Measurements from ENCODE around the gene AK9. TPM values are rescaled to one million over a fixed set of nuclear protein-coding genes. Genes with fewer than 3 reads are reported as not detected.

Gene AK9
- total and polyA plus RNA-seq, 9 of the 15 experiments (the other 6 are each of a cell fraction or from before 2014, with no cell fraction given), result 0.59 to 1.9 (median 1.2) TPM

DNA sequence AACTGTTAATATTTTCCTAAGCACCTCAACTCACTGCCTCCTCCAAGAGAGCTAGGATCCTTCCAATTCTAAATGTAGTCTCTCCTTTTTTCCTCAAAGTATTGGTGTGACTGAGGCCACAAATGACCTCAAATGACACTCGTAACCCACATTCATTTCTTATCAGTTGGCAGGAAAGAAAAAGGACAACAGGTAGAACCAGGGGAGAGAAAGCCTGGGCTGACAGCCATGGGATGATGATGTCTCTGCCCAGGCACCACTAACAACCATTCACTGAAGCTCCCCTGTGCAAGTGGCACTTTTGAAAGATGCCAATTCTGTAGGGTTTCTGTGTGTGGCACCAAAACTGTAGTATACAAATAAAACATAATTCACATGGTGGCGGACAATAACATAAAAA, 215.4 kb downstream of the AK9 start (continued):
- TF ChIP-seq ELK3 (CRISPR knock-in tag; IDR thresholded peaks at IDR 0.05), result no peak
- no peak for TF ChIP-seq SIN3B (IDR thresholded peaks at IDR 0.05; ENCODE audit: low read depth)
- TF ChIP-seq, protein P1, sequence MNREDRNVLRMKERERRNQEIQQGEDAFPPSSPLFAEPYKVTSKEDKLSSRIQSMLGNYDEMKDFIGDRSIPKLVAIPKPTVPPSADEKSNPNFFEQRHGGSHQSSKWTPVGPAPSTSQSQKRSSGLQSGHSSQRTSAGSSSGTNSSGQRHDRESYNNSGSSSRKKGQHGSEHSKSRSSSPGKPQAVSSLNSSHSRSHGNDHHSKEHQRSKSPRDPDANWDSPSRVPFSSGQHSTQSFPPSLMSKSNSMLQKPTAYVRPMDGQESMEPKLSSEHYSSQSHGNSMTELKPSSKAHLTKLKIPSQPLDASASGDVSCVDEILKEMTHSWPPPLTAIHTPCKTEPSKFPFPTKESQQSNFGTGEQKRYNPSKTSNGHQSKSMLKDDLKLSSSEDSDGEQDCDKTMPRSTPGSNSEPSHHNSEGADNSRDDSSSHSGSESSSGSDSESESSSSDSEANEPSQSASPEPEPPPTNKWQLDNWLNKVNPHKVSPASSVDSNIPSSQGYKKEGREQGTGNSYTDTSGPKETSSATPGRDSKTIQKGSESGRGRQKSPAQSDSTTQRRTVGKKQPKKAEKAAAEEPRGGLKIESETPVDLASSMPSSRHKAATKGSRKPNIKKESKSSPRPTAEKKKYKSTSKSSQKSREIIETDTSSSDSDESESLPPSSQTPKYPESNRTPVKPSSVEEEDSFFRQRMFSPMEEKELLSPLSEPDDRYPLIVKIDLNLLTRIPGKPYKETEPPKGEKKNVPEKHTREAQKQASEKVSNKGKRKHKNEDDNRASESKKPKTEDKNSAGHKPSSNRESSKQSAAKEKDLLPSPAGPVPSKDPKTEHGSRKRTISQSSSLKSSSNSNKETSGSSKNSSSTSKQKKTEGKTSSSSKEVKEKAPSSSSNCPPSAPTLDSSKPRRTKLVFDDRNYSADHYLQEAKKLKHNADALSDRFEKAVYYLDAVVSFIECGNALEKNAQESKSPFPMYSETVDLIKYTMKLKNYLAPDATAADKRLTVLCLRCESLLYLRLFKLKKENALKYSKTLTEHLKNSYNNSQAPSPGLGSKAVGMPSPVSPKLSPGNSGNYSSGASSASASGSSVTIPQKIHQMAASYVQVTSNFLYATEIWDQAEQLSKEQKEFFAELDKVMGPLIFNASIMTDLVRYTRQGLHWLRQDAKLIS (CRISPR knock-in tag; IDR thresholded peaks at IDR 0.05), result no peak
- TF ChIP-seq BCOR (IDR thresholded peaks at IDR 0.05), result no peak
- TF ChIP-seq, protein P2, sequence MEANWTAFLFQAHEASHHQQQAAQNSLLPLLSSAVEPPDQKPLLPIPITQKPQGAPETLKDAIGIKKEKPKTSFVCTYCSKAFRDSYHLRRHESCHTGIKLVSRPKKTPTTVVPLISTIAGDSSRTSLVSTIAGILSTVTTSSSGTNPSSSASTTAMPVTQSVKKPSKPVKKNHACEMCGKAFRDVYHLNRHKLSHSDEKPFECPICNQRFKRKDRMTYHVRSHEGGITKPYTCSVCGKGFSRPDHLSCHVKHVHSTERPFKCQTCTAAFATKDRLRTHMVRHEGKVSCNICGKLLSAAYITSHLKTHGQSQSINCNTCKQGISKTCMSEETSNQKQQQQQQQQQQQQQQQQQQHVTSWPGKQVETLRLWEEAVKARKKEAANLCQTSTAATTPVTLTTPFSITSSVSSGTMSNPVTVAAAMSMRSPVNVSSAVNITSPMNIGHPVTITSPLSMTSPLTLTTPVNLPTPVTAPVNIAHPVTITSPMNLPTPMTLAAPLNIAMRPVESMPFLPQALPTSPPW (CRISPR knock-in tag; IDR thresholded peaks at IDR 0.05), result no peak
- TF ChIP-seq ZNF444 (CRISPR knock-in tag; IDR thresholded peaks at IDR 0.05), result no peak

Measured in K562 (cell line).